GM12878 (cell line): ENCODE data around the gene DDTL. TPM values are rescaled to one million over a fixed set of nuclear protein-coding genes. Genes with fewer than 3 reads are reported as not detected.
"Not testable (repeated sequence)": the region's sequence is repeated elsewhere in the genome, so short reads cannot be mapped to it uniquely, and the experiment has no call there.

ENCODE experiments used
- ATAC-seq: fragments of 200-7000 bp; cut with Tn5 transposase; 3 replicates; pipeline ENCODE4 v1.9.1; 2020; ENCODE audit warnings: mild to moderate bottlenecking, moderate library complexity
- BruUV-seq: library from RNA; stranded (reverse); fragments of 400-500 nt; replicated peaks from 2 replicates; lab custom pipeline; 2021; lab: Mats Ljungman, UMichigan
- CTCF ChIA-PET: fragments of 300-600 bp; sonication (Branson Sonifier 250); formaldehyde crosslinking; extraction: SDS; loops from one replicate; lab custom pipeline; 2021; ENCODE audit warnings: inconsistent platforms; lab: Yijun Ruan, JAX
- POLR2A ChIA-PET: fragments of 350-600 bp; formaldehyde crosslinking; extraction: SDS; loops from one replicate; lab custom pipeline; 2021; ENCODE audit warnings: inconsistent platforms; lab: Charles Lee
- RAD21 ChIA-PET: fragments of 300-600 bp; sonication (Branson Sonifier 250); formaldehyde crosslinking; loops from one replicate; lab custom pipeline; 2023; ENCODE audit warnings: antibody characterized with exemption; ENCODE audit not compliant: unreplicated experiment; lab: Charles Lee
- SMC1A ChIA-PET: fragments of 300-600 bp; sonication (Branson Sonifier 250); formaldehyde crosslinking; loops from one replicate; lab custom pipeline; 2023; ENCODE audit not compliant: unreplicated experiment, uncharacterized antibody; lab: Charles Lee
- DNase-seq: peaks from one replicate; pipeline ENCODE4 v3.0.0-alpha.2; 2011; ENCODE audit warnings: low read depth, low spot score
- FAIRE-seq: peaks from 3 replicates; lab custom pipeline; 2011; peaks lifted over from hg19 to GRCh38; lab: Jason Lieb, UNC
- H2AFZ ChIP-seq: 2 replicates; pipeline ENCODE4 v1.6.0; 2011; ENCODE audit warnings: low read depth, low read length, control low read depth; ENCODE audit not compliant: control insufficient read depth
- H3K27ac ChIP-seq: 2 replicates; pipeline ENCODE4 v1.5.1; 2011; ENCODE audit warnings: control low read depth; ENCODE audit not compliant: control insufficient read depth, insufficient read depth
- H3K27me3 ChIP-seq, 2 experiments: replicated peaks in 1 of 2; 2 replicates each; pipeline versions ENCODE4 v1.6.0 to v1.6.1; 2011; ENCODE audit warnings: low read length in 1 of 2; ENCODE audit not compliant: control insufficient read depth in 2 of 2, insufficient read depth in 2 of 2
- H3K36me3 ChIP-seq, 2 experiments: 2 replicates each; pipeline ENCODE4 v1.5.1; 2011; ENCODE audit warnings: low read length in 1 of 2; ENCODE audit not compliant: control insufficient read depth in 2 of 2, insufficient read depth in 2 of 2
- H3K4me1 ChIP-seq: 2 replicates; pipeline ENCODE4 v1.6.1; 2011; ENCODE audit warnings: mild to moderate bottlenecking, low read length, moderate library complexity, mixed read lengths; ENCODE audit not compliant: control insufficient read depth, insufficient read depth
- H3K4me2 ChIP-seq: 2 replicates; pipeline ENCODE4 v1.6.0; 2011; ENCODE audit warnings: control low read depth; ENCODE audit not compliant: control insufficient read depth, insufficient read depth
- H3K4me3 ChIP-seq: fragments of 200-600 bp; sonication (generic); 2 replicates; pipeline ENCODE4 v1.5.1; 2016
- H3K79me2 ChIP-seq: 2 replicates; pipeline ENCODE4 v1.6.0; 2011; ENCODE audit warnings: low read length; ENCODE audit not compliant: control insufficient read depth, insufficient read depth
- H3K9ac ChIP-seq: 2 replicates; pipeline ENCODE4 v1.8.0; 2011; ENCODE audit warnings: low read length, control low read depth, mixed read lengths; ENCODE audit not compliant: control insufficient read depth, insufficient read depth
- H3K9me3 ChIP-seq: replicated peaks from 3 replicates; pipeline ENCODE4 v1.5.1; 2011; ENCODE audit warnings: mild to moderate bottlenecking, low read length; ENCODE audit not compliant: control insufficient read depth, insufficient read depth
- H4K20me1 ChIP-seq: 2 replicates; pipeline ENCODE4 v1.6.0; 2011; ENCODE audit not compliant: control insufficient read depth, insufficient read depth
- ATF3 ChIP-seq: IDR thresholded peaks from 2 replicates; pipeline ENCODE4 v1.6.1; 2011; ENCODE audit warnings: low read depth, mild to moderate bottlenecking, low read length, moderate library complexity, borderline replicate concordance; ENCODE audit errors: extremely low read depth
- BHLHE40 ChIP-seq, 2 experiments: fragments of 450-650 bp in 1 of 2; IDR thresholded peaks; 2 replicates each; pipeline ENCODE4 v1.6.1; 2011 to 2017; ENCODE audit warnings: low read depth in 2 of 2, borderline replicate concordance in 1 of 2, improper control_type of control experiment in 1 of 2, low read length in 1 of 2, mild to moderate bottlenecking in 1 of 2
- KLF5 ChIP-seq: fragments of 450-650 bp; IDR thresholded peaks from 2 replicates; pipeline ENCODE4 v1.6.1; 2014; ENCODE audit warnings: mild to moderate bottlenecking; ENCODE audit not compliant: partially characterized antibody
- RAD21 ChIP-seq: IDR thresholded peaks from 2 replicates; pipeline ENCODE4 v1.6.1; 2011; ENCODE audit warnings: mild to moderate bottlenecking, low read depth, low read length, moderate library complexity; ENCODE audit not compliant: insufficient read depth
- RB1 ChIP-seq: fragments of 450-650 bp; formaldehyde crosslinking; IDR thresholded peaks from 2 replicates; pipeline ENCODE4 v1.6.1; 2017; ENCODE audit warnings: mild to moderate bottlenecking, borderline replicate concordance
- RELA ChIP-seq: fragments of 450-650 bp; IDR thresholded peaks from 2 replicates; pipeline ENCODE4 v1.8.0; 2014; ENCODE audit warnings: borderline replicate concordance; ENCODE audit not compliant: partially characterized antibody
- RUNX3 ChIP-seq: IDR thresholded peaks from 2 replicates; pipeline ENCODE4 v1.6.1; 2012; ENCODE audit warnings: low read length, inconsistent platforms
- SMC3 ChIP-seq: IDR thresholded peaks from 2 replicates; pipeline ENCODE4 v1.6.1; 2011; ENCODE audit warnings: low read length, improper control_type of control experiment, borderline replicate concordance
- YY1 ChIP-seq: IDR thresholded peaks from 2 replicates; pipeline ENCODE4 v1.6.1; 2011; ENCODE audit warnings: low read depth, mild to moderate bottlenecking, low read length
- WGBS: methylation state at CpG from one replicate; pipeline ENCODE4 v1.1.6; 2016; ENCODE audit warnings: low lambda C conversion rate; ENCODE audit not compliant: insufficient replicate concordance, insufficient coverage; ENCODE audit errors: missing lambda C conversion rate; 5-methylcytosine and 5-hydroxymethylcytosine counted together
- in situ Hi-C: fragments of 300-500 bp; cut with MboI; formaldehyde crosslinking; loops from 9 replicates; pipeline ENCODE4 v1.14.3; 2018; ENCODE audit warnings: mixed read lengths
- intact Hi-C: fragments of 100-400 bp; cut with micrococcal nuclease; formaldehyde crosslinking; loops from one replicate; pipeline ENCODE4 v1.14.2; 2022; ENCODE audit not compliant: unreplicated experiment
- polyA plus RNA-seq, 11 experiments: library from polyadenylated mRNA; depleted of rRNA in 4 of 11; unstranded in 6 of 11; stranded (reverse) in 5 of 11; fragments of >200 nt; fragmentation: Nextera tagmentation in 4 of 11; fragmentation: Illumina TruSeq in 1 of 11; extraction: Ambion mirVana in 4 of 11; extraction: Trizol in 1 of 11; gene quantifications; 1 replicate in 1 of 11; 2 replicates in 10 of 11; pipeline versions ENCODE4 v1.2.1 to v1.2.3, GENCODE V29; 2011 to 2016; ENCODE audit warnings: inconsistent platforms in 2 of 11, missing spikeins in 2 of 11, low read depth in 1 of 11
- total RNA-seq, 4 experiments: library from RNA; depleted of rRNA in 3 of 4; stranded (reverse); fragments of >200 nt in 3 of 4; fragmentation: Illumina TruSeq in 1 of 4; extraction: Trizol in 1 of 4; gene quantifications; 2 replicates each; pipeline versions ENCODE4 v1.2.1 to v1.2.3, GENCODE V29; 2013 to 2021
- TF ChIP-seq, protein P1 (sequence below): IDR thresholded peaks from 2 replicates; pipeline ENCODE4 v1.6.1; 2011; ENCODE audit warnings: borderline replicate concordance, low read depth, mild to moderate bottlenecking, moderate library complexity, mixed read lengths, low read length; ENCODE audit not compliant: insufficient read depth; ENCODE audit errors: extremely low read length
- TF ChIP-seq, protein P2 (sequence below), 3 experiments: IDR thresholded peaks in 2 of 3; conservative IDR thresholded peaks in 1 of 3; 2 replicates each; pipeline ENCODE4 v1.5.1; 2011; ENCODE audit warnings: low read depth in 3 of 3, low read length in 3 of 3, mild to moderate bottlenecking in 3 of 3, control low read depth in 2 of 3, moderate library complexity in 2 of 3, inconsistent platforms in 1 of 3, mixed read lengths in 1 of 3; ENCODE audit not compliant: control insufficient read depth in 2 of 3, insufficient read depth in 1 of 3; ENCODE audit errors: extremely low read depth in 1 of 3

The DDTL gene
- total and polyA plus RNA-seq, 10 of the 15 experiments (the other 5 are each of a cell fraction or from before 2014, with no cell fraction given): 0.05 to 4.0 (median 1.4) TPM; not detected in 3

DNA sequence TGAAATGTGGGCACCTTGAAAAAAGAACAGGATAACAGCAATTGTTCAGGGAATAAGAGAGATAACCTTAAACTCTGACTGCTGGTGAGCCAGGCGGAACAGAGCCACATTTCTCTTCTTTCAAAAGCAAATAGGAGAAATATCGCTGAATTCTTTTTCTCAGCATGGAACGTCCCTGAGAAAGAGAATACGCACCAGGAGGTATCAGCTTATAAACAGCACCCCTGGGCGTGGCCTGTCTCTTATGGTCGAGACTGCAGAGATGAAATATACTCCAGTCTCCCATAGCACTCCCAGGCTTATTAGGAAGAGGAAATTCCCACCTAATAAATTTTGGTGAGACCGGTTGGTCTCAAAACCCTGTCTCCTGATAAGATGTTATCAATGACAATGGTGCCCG lies 10.8 kb upstream of the DDTL start:
- H3K36me3 ChIP-seq, H4K20me1 ChIP-seq, H3K4me2 ChIP-seq, POLR2A ChIA-PET, H3K9me3 ChIP-seq, H2AFZ ChIP-seq, H3K4me1 ChIP-seq, FAIRE-seq, DNase-seq, SMC1A ChIA-PET, H3K27me3 ChIP-seq, H3K27ac ChIP-seq, in situ Hi-C loops, BruUV-seq, H3K9ac ChIP-seq, ATAC-seq, H3K4me3 ChIP-seq, H3K79me2 ChIP-seq: not testable (repeated sequence)
- intact Hi-C loops: loop anchor here (10.0 kb wide), 2 partner anchors 219 to 289 kb away; partner anchors contain the start of gene GGT5
- 52% methylated on average over 7 of the region's 8 CpGs for WGBS
- CTCF ChIA-PET: interaction anchor here (0.6 to 1.0 kb wide), 3 partner anchors 74 to 219 kb away, joined by 3 to 5 read pairs (median 3); no protein-coding TSS in a partner anchor
- RAD21 ChIA-PET: interaction anchor here (0.6 kb wide), 1 partner anchor 223 kb away, joined by 3 read pairs; no protein-coding TSS in a partner anchor

DNA sequence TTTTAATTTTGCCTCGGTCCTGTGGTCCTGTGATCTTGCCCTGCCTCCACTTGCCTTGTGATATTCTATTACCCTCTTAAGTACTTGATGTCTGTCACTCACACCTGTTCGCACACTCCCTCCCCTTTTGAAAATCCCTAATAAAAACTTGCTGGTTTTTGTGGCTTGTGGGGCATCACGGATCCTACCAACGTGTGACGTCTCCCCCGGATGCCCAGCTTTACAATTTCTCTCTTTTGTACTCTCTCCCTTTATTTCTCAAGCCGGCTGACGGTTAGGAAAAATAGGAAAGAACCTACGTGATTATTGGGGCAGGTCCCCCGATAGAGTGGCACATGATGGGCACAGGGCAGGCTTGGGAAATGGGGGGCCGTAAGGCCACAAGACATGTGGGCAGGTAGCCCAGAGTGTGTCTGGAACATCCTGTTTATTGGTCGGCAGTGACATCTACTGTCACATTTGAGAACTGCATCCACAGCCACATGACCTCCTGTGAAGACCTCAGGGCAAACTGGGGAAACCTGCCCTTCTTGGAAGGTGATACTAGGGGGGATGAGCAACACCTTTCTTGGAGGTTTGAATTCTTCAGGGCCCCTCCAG lies 10.3 kb upstream of the DDTL start:
- H3K27me3 ChIP-seq, H4K20me1 ChIP-seq, BruUV-seq, SMC1A ChIA-PET, H3K4me1 ChIP-seq, POLR2A ChIA-PET, H3K9me3 ChIP-seq, H3K9ac ChIP-seq, H3K4me3 ChIP-seq, H3K36me3 ChIP-seq, H3K27ac ChIP-seq, in situ Hi-C loops, H3K79me2 ChIP-seq, H3K4me2 ChIP-seq: not testable (repeated sequence)
- whole genome bisulfite sequencing: 33% methylated on average over 12 of the region's 12 CpGs
- peak; percentile 95 for ATAC-seq
- FAIRE-seq: peak; percentile 89
- CTCF ChIA-PET: interaction anchor here (0.6 to 1.0 kb wide), 3 partner anchors 74 to 219 kb away, joined by 3 to 5 read pairs (median 3); no protein-coding TSS in a partner anchor
- RAD21 ChIA-PET: interaction anchor here (0.6 kb wide), 1 partner anchor 223 kb away, joined by 3 read pairs; no protein-coding TSS in a partner anchor
- H2AFZ ChIP-seq: peak overlapping the region; percentile 67
- peak; percentile 30 for DNase-seq
- intact Hi-C loops: loop anchor here (10.0 kb wide), 2 partner anchors 218 to 288 kb away; partner anchors contain the start of gene GGT5
- TF ChIP-seq SMC3 (peak; percentile 69), RELA (peak; percentile 38), RAD21 (peak; percentile 81), BHLHE40 (IDR thresholded peaks at IDR 0.05; ENCODE audit: borderline replicate concordance in 1 of 2, low read depth in 2 of 2, low read length in 1 of 2) (peak in 1 of 2 experiments; percentile 19; a peak in 1 of 4 replicates), RUNX3 (peak; percentile 32; the same call in 1 of the 2 replicates), KLF5 (peak; percentile 36), RB1 (0 out of 2 replicates have a peak, but pooled peaks have one; percentile 32), ATF3 (0 out of 2 replicates have a peak, but pooled peaks have one; percentile 15), YY1 (peak; percentile 24; the same call in 1 of the 2 replicates)
- TF ChIP-seq, protein P1, sequence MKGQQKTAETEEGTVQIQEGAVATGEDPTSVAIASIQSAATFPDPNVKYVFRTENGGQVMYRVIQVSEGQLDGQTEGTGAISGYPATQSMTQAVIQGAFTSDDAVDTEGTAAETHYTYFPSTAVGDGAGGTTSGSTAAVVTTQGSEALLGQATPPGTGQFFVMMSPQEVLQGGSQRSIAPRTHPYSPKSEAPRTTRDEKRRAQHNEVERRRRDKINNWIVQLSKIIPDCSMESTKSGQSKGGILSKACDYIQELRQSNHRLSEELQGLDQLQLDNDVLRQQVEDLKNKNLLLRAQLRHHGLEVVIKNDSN: peak; percentile 29
- TF ChIP-seq, protein P2, sequence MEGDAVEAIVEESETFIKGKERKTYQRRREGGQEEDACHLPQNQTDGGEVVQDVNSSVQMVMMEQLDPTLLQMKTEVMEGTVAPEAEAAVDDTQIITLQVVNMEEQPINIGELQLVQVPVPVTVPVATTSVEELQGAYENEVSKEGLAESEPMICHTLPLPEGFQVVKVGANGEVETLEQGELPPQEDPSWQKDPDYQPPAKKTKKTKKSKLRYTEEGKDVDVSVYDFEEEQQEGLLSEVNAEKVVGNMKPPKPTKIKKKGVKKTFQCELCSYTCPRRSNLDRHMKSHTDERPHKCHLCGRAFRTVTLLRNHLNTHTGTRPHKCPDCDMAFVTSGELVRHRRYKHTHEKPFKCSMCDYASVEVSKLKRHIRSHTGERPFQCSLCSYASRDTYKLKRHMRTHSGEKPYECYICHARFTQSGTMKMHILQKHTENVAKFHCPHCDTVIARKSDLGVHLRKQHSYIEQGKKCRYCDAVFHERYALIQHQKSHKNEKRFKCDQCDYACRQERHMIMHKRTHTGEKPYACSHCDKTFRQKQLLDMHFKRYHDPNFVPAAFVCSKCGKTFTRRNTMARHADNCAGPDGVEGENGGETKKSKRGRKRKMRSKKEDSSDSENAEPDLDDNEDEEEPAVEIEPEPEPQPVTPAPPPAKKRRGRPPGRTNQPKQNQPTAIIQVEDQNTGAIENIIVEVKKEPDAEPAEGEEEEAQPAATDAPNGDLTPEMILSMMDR (IDR thresholded peaks at IDR 0.05 in 2 of 3, conservative IDR thresholded peaks at IDR 0.05 in 1 of 3; ENCODE audit: control insufficient read depth in 2 of 3, extremely low read depth in 1 of 3, insufficient read depth in 1 of 3, low read depth in 3 of 3, low read length in 3 of 3): peak; percentile 74 to 79 (median 77)
